Epithelial cell of esophagus (primary cell): Measurements from ENCODE around the gene TM9SF4.

Source experiments
- DNase-seq: peaks from one replicate; pipeline ENCODE4 v3.0.0; 2010; ENCODE audit warnings: low read depth
- H3K4me3 ChIP-seq: 2 replicates; pipeline ENCODE4 v1.5.1; 2011; ENCODE audit warnings: mild to moderate bottlenecking, low read length, control low read depth
- TF ChIP-seq, protein P1 (sequence below): IDR thresholded peaks from 2 replicates; pipeline ENCODE4 v1.5.1; 2011; ENCODE audit warnings: low read depth, mild to moderate bottlenecking, low read length, control low read depth, inconsistent platforms; ENCODE audit not compliant: insufficient read depth; ENCODE audit errors: missing control alignments

Gene TM9SF4

DNA sequence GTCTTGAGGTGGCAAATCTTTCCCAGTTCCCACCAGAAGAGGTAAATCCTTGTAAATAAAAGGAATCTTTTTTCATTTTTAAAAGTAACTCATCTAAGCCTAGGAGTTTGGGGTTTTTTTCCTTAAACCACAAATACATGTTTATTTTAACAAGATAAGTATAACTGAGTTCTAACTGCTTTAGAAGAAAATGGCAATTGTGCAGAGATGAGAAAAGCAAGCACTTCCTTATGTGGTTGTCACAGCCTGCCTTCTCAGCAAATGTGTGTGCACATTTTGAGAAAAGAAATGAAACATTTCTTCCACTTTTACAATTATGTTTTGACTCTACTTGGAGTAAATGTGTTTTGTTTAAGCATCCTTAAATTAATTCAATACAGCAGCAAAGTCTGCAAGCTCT is 39.8 kb upstream of the TM9SF4 start:
- no peak for DNase-seq
- TF ChIP-seq, protein P1, sequence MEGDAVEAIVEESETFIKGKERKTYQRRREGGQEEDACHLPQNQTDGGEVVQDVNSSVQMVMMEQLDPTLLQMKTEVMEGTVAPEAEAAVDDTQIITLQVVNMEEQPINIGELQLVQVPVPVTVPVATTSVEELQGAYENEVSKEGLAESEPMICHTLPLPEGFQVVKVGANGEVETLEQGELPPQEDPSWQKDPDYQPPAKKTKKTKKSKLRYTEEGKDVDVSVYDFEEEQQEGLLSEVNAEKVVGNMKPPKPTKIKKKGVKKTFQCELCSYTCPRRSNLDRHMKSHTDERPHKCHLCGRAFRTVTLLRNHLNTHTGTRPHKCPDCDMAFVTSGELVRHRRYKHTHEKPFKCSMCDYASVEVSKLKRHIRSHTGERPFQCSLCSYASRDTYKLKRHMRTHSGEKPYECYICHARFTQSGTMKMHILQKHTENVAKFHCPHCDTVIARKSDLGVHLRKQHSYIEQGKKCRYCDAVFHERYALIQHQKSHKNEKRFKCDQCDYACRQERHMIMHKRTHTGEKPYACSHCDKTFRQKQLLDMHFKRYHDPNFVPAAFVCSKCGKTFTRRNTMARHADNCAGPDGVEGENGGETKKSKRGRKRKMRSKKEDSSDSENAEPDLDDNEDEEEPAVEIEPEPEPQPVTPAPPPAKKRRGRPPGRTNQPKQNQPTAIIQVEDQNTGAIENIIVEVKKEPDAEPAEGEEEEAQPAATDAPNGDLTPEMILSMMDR, result no peak
- no peak overlapping the region for H3K4me3 ChIP-seq

DNA sequence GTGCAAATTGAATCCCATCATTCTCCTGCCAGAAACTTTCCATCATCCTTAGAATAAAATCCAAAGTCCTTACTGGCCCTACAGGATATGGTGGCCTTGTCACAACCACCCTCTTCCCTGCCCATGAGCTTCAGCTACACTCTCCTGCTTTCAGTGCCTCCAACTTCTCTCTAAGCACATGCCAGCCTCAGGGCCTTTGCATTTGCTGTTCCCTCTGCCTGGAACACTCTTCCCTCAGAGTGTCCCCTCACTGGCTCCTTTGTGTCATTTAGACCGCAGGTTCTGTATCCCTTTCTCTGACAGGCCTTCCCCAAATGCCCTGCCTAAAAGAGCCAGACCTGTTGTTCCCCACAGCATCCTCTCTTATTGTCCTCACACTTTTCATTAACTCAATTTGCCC is 39.2 kb upstream of the TM9SF4 start:
- H3K4me3 ChIP-seq, result no peak overlapping the region
- DNase-seq, result no peak
- TF ChIP-seq, protein P1, result no peak

DNA sequence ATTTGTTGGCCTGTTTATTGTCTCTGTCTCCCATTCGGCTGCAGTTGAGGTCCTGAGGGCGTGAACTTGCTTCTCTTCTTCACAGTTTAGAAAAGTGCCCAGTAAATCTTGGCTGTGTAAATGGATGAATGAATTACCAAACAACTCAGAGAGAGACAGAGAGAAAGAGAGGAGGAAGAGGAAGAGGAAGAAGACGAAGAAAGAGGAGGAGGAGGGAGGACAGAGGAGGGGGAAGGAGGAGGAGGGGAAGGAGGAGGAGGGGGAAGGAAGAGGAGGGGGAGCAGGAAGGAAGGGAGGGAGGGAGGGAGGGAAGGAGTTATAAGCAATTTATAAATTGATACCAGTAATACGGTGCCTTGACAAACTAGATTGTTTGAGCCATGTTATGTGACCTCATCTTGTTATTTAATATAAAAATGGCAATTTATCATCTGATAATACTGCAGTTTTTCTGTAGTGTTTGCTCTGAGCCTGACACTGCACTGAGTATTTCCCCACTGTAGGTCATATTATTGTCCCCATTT is 38.8 kb upstream of the TM9SF4 start:
- DNase-seq, result no peak
- H3K4me3 ChIP-seq, result no peak overlapping the region
- TF ChIP-seq, protein P1, result no peak

- DNase-seq, result no peak
- TF ChIP-seq, protein P1, result no peak
- no peak overlapping the region for H3K4me3 ChIP-seq
These were observed 37.9 kb upstream of the TM9SF4 start for GRCh38 chr20:32071395-32072167.

DNA sequence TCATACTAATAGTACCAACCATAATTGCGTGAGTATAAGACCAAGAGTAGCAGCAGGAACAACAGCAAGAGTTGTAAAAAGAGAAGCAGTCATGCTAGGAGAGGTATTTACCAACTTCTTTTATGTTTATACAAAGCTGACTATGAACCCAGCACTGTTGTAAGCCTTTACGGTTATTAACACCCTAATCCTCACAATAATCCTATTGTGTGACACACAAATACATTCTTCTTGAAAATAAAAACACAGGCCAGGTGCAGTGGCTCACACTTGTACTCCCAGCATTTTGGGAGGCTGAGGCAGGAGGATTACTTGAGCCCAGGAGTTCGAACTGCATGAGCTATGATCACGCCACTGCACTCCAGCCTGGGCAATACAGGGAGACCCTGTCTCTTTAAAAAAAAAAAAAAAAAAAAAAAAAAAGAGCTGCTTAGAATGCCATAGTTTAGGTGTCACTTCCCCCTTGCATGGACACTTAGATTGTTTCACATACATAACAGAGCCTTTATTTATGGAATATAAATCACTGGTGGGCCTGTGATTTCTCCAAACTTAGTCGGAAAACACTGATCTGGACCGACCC is 37.3 kb upstream of the TM9SF4 start:
- TF ChIP-seq, protein P1, result no peak
- DNase-seq, result no peak

GRCh38 chr20:32075534-32075933 is 34.0 kb upstream of the TM9SF4 start:
- no peak overlapping the region for H3K4me3 ChIP-seq
- TF ChIP-seq, protein P1, result no peak
- no peak for DNase-seq

More for the DNA sequence above, 37.3 kb upstream of the TM9SF4 start:
- H3K4me3 ChIP-seq, result no peak overlapping the region
